ENCODE results near the gene JUND. TPM values are rescaled to one million over a fixed set of nuclear protein-coding genes. Genes with fewer than 3 reads are reported as not detected.

The JUND gene
- total and polyA plus RNA-seq, 2 of the 4 experiments (the other 2 are of a cell fraction), result 14.2 to 77.2 TPM

DNA sequence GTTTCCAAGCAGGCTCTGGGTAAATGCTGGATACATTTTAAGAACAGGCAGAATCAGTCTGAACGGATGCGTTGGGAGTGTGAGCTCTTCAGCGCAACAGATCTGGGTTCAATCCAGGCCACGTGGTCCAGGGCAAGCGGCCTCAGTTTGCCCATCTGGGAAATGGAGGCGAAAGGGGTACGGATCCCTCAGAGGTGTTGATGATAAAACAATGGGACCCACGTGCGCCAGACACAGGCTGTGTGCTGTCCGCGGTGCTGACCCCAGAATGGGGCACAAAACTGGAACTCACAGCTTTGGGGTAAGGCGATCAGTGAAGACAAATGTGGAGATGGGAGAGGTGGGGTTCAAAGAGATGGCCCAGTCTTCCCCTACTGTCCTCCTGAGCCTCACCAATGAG, 42.1 kb downstream of the JUND start:
- POLR2A ChIA-PET (ENCODE audit: unreplicated experiment), result no interaction called here
- no peak overlapping the region for H3K56ac ChIP-seq (ENCODE audit: extremely low read depth, insufficient read depth, low read length)
- intact Hi-C loops (cut with micrococcal nuclease), result no loop called here

More for the DNA sequence above, 42.1 kb downstream of the JUND start:
- no peak overlapping the region for H2AK5ac ChIP-seq (ENCODE audit: low read depth, low read length)
- no peak overlapping the region for H3K4me2 ChIP-seq (ENCODE audit: low read depth, low read length)
- H3K9ac ChIP-seq (ENCODE audit: low read depth, low read length), result no peak overlapping the region
- H2AFZ ChIP-seq (replicated peaks; ENCODE audit: low read length, poor library complexity), result no peak overlapping the region
- H3K27ac ChIP-seq (ENCODE audit: insufficient read depth, low read length), result no peak overlapping the region
- no peak overlapping the region for H3K4ac ChIP-seq (ENCODE audit: low read depth, low read length)
- H2BK120ac ChIP-seq (ENCODE audit: low read depth, low read length), result no peak overlapping the region
- H3K9me1 ChIP-seq (ENCODE audit: insufficient read depth, low read length), result no peaks in the 10 kb centered on the region
- in situ Hi-C loops (cut with MboI; ENCODE audit: low sequenced_read_pairs) (no loop called here), dilution Hi-C loops (cut with HindIII; ENCODE audit: low sequenced_read_pairs, unreplicated experiment) (no loop called here)
- WGBS, 2 experiments (ENCODE audit: extremely low coverage in 2 of 2, insufficient read length in 1 of 2), result 44% methylated on average over 7 of the region's 12 CpGs; no CpG with 5 or more reads in 1 of the 2 experiments
- no peaks in the 10 kb centered on the region for H3K9me3 ChIP-seq (ENCODE audit: control insufficient read depth, insufficient read depth, low read length)
- no peak for DNase-seq
- no peak overlapping the region for H3K14ac ChIP-seq (replicated peaks; ENCODE audit: low read depth, low read length)
- peak; percentile 49; the same call in 1 of the 2 replicates for ATAC-seq (ENCODE audit: low read depth)
- no peak overlapping the region for H3K18ac ChIP-seq (ENCODE audit: low read depth, low read length)
- TF ChIP-seq CHD1 (IDR thresholded peaks at IDR 0.05; ENCODE audit: low read depth, low read length) (no peak), SMC3 (IDR thresholded peaks at IDR 0.05; ENCODE audit: low read depth, low read length) (no peak), MXI1 (IDR thresholded peaks at IDR 0.05; ENCODE audit: borderline replicate concordance, low read depth, low read length) (peak; percentile 92), USF2 (IDR thresholded peaks at IDR 0.05; ENCODE audit: low read depth, low read length) (peak; percentile 52; the same call in 1 of the 2 replicates), BHLHE40 (IDR thresholded peaks at IDR 0.05; ENCODE audit: low read depth, low read length) (peak; percentile 88), POLR2A (IDR thresholded peaks at IDR 0.05; ENCODE audit: low read depth, low read length) (no peak)
- H3K4me3 ChIP-seq (ENCODE audit: insufficient read depth, low read depth, low read length), result no peak overlapping the region
- no peaks in the 10 kb centered on the region; the same call in none of the 2 replicates for H4K20me1 ChIP-seq (ENCODE audit: insufficient read depth, low read length)
- H2AK9ac ChIP-seq (replicated peaks; ENCODE audit: low read depth, low read length, poor library complexity), result no peak overlapping the region
- no peaks in the 10 kb centered on the region for H3K4me1 ChIP-seq (ENCODE audit: control insufficient read depth, insufficient read depth, low read length)
- no peaks in the 10 kb centered on the region for H3K79me1 ChIP-seq (ENCODE audit: low read depth in 1 of 2, low read length in 2 of 2)
- H3K36me3 ChIP-seq (ENCODE audit: control insufficient read depth, insufficient read depth, low read length), result no peaks in the 10 kb centered on the region
- no peak overlapping the region for H4K8ac ChIP-seq (ENCODE audit: low read depth in 2 of 2, low read length in 2 of 2)
- BruUV-seq (replicated peaks), result no TSS peak
- CTCF ChIA-PET, result no interaction called here
- no peak overlapping the region for H2BK15ac ChIP-seq (ENCODE audit: low read depth, low read length)
- H4K91ac ChIP-seq (ENCODE audit: insufficient read depth, low read depth, low read length), result no peak overlapping the region
- peaks cover 10% of the 10 kb centered on the region for H3K27me3 ChIP-seq (ENCODE audit: control insufficient read depth, insufficient read depth, low read length)
- no peak overlapping the region for H3K23ac ChIP-seq (ENCODE audit: low read depth, low read length)
- H2BK20ac ChIP-seq (ENCODE audit: low read depth, low read length), result no peak overlapping the region
- H2BK5ac ChIP-seq (ENCODE audit: low read depth, low read length, poor library complexity, severe bottlenecking), result no peak overlapping the region
- H4K5ac ChIP-seq (ENCODE audit: low read depth, low read length), result no peak overlapping the region
